ENCODE data around the gene RLF. TPM values are rescaled to one million over a fixed set of nuclear protein-coding genes. Genes with fewer than 3 reads are reported as not detected.

Gene RLF
- total RNA-seq, 2 experiments from 2014 or later = 42.7 to 44.8 TPM

DNA sequence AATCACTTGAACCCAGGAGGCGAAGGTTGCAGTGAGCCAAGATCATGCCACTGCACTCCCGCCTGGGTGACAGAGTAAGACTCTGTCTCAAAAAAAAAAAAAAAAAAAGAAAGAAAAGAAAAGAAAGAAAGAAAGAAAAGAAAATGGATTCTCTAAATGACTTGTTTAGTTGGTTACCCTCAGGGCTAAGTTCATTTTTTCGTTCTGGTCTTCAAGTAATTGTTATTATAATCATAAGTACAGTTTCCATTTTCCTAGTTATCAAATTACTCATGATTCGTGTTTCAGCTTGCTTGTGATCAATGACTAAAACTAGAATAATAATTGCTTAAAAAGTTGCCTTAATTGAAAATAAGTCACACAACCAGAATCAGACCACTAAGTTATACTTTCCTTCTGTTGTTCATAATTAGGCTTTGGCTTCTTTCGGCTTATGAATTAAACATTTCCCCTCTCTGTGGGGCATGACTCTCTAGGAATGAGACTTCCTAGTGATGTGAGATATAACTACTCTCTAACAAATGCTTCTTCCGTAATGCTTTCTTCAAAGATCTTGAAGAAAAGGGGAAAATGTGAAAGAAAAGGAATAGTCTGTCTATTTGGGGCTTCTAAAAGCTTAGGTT, 9.6 kb upstream of the RLF start:
- no peaks in the 10 kb centered on the region for H3K27me3 ChIP-seq (ENCODE audit: control insufficient read depth in 1 of 2, insufficient read depth in 2 of 2, low read length in 2 of 2)
- Mint-ChIP-seq H3K4me3 (no peak overlapping the region), H3K4me1 (ENCODE audit: low read depth) (peaks cover 7% of the 10 kb centered on the region), H3K27me3 (peaks cover 12% of the 10 kb centered on the region), H3K27ac (no peak overlapping the region), H3K36me3 (ENCODE audit: low read depth) (no peaks in the 10 kb centered on the region), H3K9me3 (no peaks in the 10 kb centered on the region)
- no peak overlapping the region for H3K27ac ChIP-seq (ENCODE audit: low read depth in 1 of 2, low read length in 2 of 2)
- DNase-seq = no peak
- no peaks in the 10 kb centered on the region for H3K4me1 ChIP-seq (ENCODE audit: insufficient read depth, low read length)
- no peak for ATAC-seq (ENCODE audit: poor library complexity)
- H3K36me3 ChIP-seq (ENCODE audit: insufficient read depth, low read length) = no peaks in the 10 kb centered on the region
- no peak overlapping the region for H3K4me3 ChIP-seq (ENCODE audit: low read length)
- intact Hi-C loops (cut with DNase I, micrococcal nuclease) = loop anchor here (1.0 to 5.0 kb wide), 6 partner anchors 31 to 701 kb away; no protein-coding TSS in a partner anchor
- TF ChIP-seq, protein P1, sequence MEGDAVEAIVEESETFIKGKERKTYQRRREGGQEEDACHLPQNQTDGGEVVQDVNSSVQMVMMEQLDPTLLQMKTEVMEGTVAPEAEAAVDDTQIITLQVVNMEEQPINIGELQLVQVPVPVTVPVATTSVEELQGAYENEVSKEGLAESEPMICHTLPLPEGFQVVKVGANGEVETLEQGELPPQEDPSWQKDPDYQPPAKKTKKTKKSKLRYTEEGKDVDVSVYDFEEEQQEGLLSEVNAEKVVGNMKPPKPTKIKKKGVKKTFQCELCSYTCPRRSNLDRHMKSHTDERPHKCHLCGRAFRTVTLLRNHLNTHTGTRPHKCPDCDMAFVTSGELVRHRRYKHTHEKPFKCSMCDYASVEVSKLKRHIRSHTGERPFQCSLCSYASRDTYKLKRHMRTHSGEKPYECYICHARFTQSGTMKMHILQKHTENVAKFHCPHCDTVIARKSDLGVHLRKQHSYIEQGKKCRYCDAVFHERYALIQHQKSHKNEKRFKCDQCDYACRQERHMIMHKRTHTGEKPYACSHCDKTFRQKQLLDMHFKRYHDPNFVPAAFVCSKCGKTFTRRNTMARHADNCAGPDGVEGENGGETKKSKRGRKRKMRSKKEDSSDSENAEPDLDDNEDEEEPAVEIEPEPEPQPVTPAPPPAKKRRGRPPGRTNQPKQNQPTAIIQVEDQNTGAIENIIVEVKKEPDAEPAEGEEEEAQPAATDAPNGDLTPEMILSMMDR (IDR thresholded peaks at IDR 0.05) = no peak
- H3K9me3 ChIP-seq (ENCODE audit: control insufficient read depth in 1 of 2, insufficient read depth in 1 of 2, low read length in 2 of 2) = no peaks in the 10 kb centered on the region
- CTCF ChIA-PET = interaction anchor here (0.5 to 2.5 kb wide), 6 partner anchors 8 to 287 kb away, joined by 3 to 55 read pairs (median 14); no protein-coding TSS in a partner anchor
- POLR2A ChIA-PET = interaction anchor here (1.8 kb wide), 2 partner anchors 106 to 187 kb away, joined by 6 to 13 read pairs; partner anchors contain the start of gene ZMPSTE24

DNA sequence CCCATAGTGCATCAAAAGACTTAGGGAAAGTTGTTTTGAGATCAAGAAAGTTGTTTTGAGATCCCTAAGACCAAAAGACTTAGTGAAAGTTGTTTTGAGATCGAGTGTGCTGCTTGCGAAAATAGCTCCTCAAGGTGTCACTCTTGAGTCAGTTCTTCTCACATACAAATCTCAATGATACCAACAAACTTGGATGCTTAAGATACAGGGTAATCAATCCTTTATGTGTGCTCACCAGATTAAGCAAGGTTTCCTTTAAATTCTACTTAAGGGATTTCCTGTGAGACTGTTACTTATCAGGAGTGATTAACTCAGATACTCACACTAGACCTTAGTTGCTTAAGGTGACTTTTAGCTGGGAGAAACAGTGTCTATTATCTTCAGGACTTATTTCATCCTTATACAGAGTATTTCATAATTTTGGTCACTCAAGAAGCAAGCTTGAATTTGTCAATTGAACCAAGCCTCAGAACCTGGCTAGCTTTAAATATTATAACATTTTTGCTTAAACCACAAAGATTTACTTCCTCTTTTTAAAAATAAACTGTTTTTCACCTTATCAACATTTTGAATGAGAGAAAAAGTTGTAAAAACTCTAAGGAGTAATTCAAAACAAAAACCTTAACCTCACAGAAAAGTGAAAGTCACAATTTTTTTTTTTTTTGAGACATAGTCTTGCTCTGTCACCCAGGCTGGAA, 8.0 kb upstream of the RLF start:
- TF ChIP-seq, protein P1 (IDR thresholded peaks at IDR 0.05) = peak; percentile 78
- peak overlapping the region; percentile 2 for H3K4me3 Mint-ChIP-seq
- H3K4me1 ChIP-seq (ENCODE audit: insufficient read depth, low read length) = no peaks in the 10 kb centered on the region
- CTCF ChIA-PET = interaction anchor here (0.6 to 2.5 kb wide), 36 partner anchors 9 to 309 kb away, joined by 3 to 55 read pairs (median 4); partner anchors contain the start of genes COL9A2, RLF and SMAP2
- no peaks in the 10 kb centered on the region for H3K27me3 ChIP-seq (ENCODE audit: control insufficient read depth in 1 of 2, insufficient read depth in 2 of 2, low read length in 2 of 2)
- no peaks in the 10 kb centered on the region for H3K36me3 Mint-ChIP-seq (ENCODE audit: low read depth)
- peaks cover 7% of the 10 kb centered on the region for H3K4me1 Mint-ChIP-seq (ENCODE audit: low read depth)
- H3K9me3 Mint-ChIP-seq = no peaks in the 10 kb centered on the region
- no peaks in the 10 kb centered on the region for H3K27me3 Mint-ChIP-seq
- POLR2A ChIA-PET = interaction anchor here (0.6 to 2.1 kb wide), 10 partner anchors 8 to 252 kb away, joined by 3 to 13 read pairs (median 5); partner anchors contain the start of genes RLF and ZMPSTE24
- H3K9me3 ChIP-seq (ENCODE audit: control insufficient read depth in 1 of 2, insufficient read depth in 1 of 2, low read length in 2 of 2) = no peaks in the 10 kb centered on the region
- intact Hi-C loops (cut with DNase I, micrococcal nuclease) = loop anchor here (1.0 to 5.0 kb wide), 7 partner anchors 30 to 699 kb away; no protein-coding TSS in a partner anchor
- peak; percentile 76 for ATAC-seq (ENCODE audit: poor library complexity)
- no peaks in the 10 kb centered on the region for H3K36me3 ChIP-seq (ENCODE audit: insufficient read depth, low read length)
- peak in 8 of 14 experiments; percentile 5 to 83 (median 36) for DNase-seq
- no peak overlapping the region for H3K27ac ChIP-seq (ENCODE audit: low read depth in 1 of 2, low read length in 2 of 2)
- no peak overlapping the region for H3K4me3 ChIP-seq (ENCODE audit: low read length)
- peak overlapping the region; percentile 12 for H3K27ac Mint-ChIP-seq

DNA sequence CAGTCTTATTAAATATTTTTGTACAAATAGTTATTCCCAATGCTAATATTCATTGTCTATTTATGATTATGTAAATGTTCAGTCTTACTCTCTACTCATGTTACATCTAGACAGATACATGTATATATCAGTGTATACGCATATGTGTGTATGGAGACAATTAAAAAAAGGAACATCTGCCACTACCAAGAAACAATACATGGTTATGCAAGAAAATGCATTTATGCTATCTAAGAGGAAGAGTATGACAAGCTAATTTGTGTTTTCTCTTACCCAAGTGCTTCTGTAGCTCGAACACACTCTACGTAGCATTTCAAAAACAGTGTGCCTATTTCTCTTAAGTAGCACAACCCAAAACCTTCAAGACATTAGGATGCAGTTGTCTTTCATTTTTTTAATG, 6.1 kb upstream of the RLF start:
- Mint-ChIP-seq H3K9me3 (no peaks in the 10 kb centered on the region), H3K4me1 (ENCODE audit: low read depth) (peaks cover 7% of the 10 kb centered on the region), H3K36me3 (ENCODE audit: low read depth) (no peaks in the 10 kb centered on the region), H3K27me3 (no peaks in the 10 kb centered on the region), H3K27ac (no peak overlapping the region), H3K4me3 (no peak overlapping the region)
- CTCF ChIA-PET = interaction anchor here (1.0 to 2.9 kb wide), 2 partner anchors 100 to 183 kb away, joined by 3 to 10 read pairs; no protein-coding TSS in a partner anchor
- Histone ChIP-seq H3K9me3 (ENCODE audit: control insufficient read depth in 1 of 2, insufficient read depth in 1 of 2, low read length in 2 of 2) (no peaks in the 10 kb centered on the region), H3K4me1 (ENCODE audit: insufficient read depth, low read length) (no peaks in the 10 kb centered on the region), H3K27ac (ENCODE audit: low read depth in 1 of 2, low read length in 2 of 2) (no peak overlapping the region), H3K36me3 (ENCODE audit: insufficient read depth, low read length) (no peaks in the 10 kb centered on the region), H3K27me3 (ENCODE audit: control insufficient read depth in 1 of 2, insufficient read depth in 2 of 2, low read length in 2 of 2) (no peaks in the 10 kb centered on the region), H3K4me3 (ENCODE audit: low read length) (no peak overlapping the region)
- intact Hi-C loops (cut with DNase I, micrococcal nuclease) = loop anchor here in 1 of 2 experiments (2.0 to 5.0 kb wide), 2 partner anchors 62 to 377 kb away; partner anchors contain the start of gene ZNF684
- ATAC-seq (ENCODE audit: poor library complexity) = no peak
- DNase-seq = no peak
- TF ChIP-seq, protein P1 (IDR thresholded peaks at IDR 0.05) = no peak
- POLR2A ChIA-PET = interaction anchor here (1.2 to 1.3 kb wide), 2 partner anchors 8 to 186 kb away, joined by 3 to 4 read pairs; no protein-coding TSS in a partner anchor

All from CD4-positive, alpha-beta T cell (primary cell).